Thyroid gland (tissue), 4 donors: ENCODE results near the gene PEX14.

ENCODE experiments used
- CTCF ChIP-seq, 6 experiments: fragments of 200-600 bp in 3 of 6; fragments of 450-650 bp in 3 of 6; sonication (generic) in 3 of 6; IDR thresholded peaks; one replicate each; pipeline ENCODE4 v1.5.1; 2016 to 2019; ENCODE audit warnings: antibody characterized with exemption in 6 of 6, mild to moderate bottlenecking in 2 of 6, inconsistent platforms in 1 of 6, moderate library complexity in 1 of 6
- POLR2A ChIP-seq, 2 donors: fragments of 450-650 bp; IDR thresholded peaks; one replicate each; pipeline ENCODE4 v1.6.1; 2017; ENCODE audit warnings: antibody characterized with exemption in 2 of 2, mild to moderate bottlenecking in 2 of 2, moderate library complexity in 1 of 2

GRCh38 chr1:10596780-10597179 is 122.0 kb downstream of the PEX14 start:
- TF ChIP-seq CTCF (IDR thresholded peaks at IDR 0.05): no peak
- TF ChIP-seq POLR2A (IDR thresholded peaks at IDR 0.05): no peak
